HL-60 (cell line): ENCODE results near the gene USP48.

Experiments
- POLR2AphosphoS5 ChIP-seq: IDR thresholded peaks from 2 replicates; pipeline ENCODE4 v1.6.1; 2012; ENCODE audit warnings: low read depth
- TF ChIP-seq, protein P1 (sequence below): IDR thresholded peaks from one replicate; pipeline ENCODE4 v1.5.1; 2011; ENCODE audit warnings: low read length, control low read depth, inconsistent platforms; ENCODE audit not compliant: insufficient read depth

DNA sequence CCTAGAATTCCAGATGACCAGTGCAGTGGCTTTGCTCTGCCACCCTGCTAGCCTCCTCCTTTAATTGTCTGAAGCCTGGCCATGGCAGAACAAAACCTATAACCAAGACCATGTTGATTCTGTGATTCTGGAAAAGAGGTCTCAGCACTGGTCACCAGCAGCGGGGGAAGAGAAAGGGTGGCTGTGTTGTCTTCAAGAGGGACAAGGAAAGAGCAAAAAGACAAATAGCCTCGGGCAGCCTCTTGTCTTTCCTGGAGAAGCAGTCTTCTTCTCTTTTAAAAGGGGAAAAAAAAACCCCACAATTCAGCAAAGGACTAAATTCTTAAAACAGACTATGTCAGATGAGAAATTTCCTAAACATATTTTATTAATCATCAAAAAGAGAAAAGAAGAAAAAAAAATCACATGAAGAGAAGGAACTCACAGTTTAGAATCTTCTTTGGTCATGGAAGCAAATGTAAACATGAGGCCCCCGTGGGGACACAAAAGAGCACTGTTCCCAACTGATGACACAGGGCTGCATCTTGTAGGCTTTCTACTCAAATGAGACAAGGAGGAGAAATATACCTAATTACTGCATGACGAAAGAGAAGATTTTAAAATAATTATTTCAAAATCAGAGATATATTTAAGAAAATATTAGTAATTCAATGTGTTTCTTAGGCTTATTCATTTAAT is 77.5 kb downstream of the USP48 start:
- TF ChIP-seq, protein P1, sequence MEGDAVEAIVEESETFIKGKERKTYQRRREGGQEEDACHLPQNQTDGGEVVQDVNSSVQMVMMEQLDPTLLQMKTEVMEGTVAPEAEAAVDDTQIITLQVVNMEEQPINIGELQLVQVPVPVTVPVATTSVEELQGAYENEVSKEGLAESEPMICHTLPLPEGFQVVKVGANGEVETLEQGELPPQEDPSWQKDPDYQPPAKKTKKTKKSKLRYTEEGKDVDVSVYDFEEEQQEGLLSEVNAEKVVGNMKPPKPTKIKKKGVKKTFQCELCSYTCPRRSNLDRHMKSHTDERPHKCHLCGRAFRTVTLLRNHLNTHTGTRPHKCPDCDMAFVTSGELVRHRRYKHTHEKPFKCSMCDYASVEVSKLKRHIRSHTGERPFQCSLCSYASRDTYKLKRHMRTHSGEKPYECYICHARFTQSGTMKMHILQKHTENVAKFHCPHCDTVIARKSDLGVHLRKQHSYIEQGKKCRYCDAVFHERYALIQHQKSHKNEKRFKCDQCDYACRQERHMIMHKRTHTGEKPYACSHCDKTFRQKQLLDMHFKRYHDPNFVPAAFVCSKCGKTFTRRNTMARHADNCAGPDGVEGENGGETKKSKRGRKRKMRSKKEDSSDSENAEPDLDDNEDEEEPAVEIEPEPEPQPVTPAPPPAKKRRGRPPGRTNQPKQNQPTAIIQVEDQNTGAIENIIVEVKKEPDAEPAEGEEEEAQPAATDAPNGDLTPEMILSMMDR: no peak
- no peak for TF ChIP-seq POLR2AphosphoS5
